ENCODE results near the gene DTX4.

The DTX4 gene

GRCh38 chr11:59225017-59225416 is 53.1 kb downstream of the DTX4 start:
- TF ChIP-seq ZBTB7A (IDR thresholded peaks at IDR 0.05; ENCODE audit: low read depth): no peak
- TF ChIP-seq EGR1 (IDR thresholded peaks at IDR 0.05): no peak

DNA sequence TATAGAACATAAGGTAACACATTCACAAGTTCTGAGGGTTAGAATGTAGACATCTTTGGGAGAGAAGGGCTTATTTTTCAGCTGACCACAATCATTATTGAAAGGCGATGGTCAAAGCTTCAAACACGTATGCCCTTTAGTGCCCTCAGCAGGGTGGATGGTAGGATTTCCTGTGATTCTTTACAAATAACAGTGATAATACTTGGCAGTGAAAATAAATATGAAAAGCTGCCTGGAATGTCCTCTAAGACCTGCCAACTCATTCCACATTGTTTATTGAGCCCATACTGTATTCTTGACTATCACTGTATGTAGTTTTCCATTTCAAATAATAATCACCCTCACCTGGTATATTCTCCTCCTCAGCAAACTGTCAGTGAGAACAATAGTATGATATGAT is 54.5 kb downstream of the DTX4 start:
- TF ChIP-seq EGR1 (IDR thresholded peaks at IDR 0.05) (no peak), CEBPB (IDR thresholded peaks at IDR 0.05) (no peak), TAF1 (IDR thresholded peaks at IDR 0.05; ENCODE audit: low read depth) (no peak), ZBTB7A (IDR thresholded peaks at IDR 0.05; ENCODE audit: low read depth) (no peak), YY1 (IDR thresholded peaks at IDR 0.05; ENCODE audit: low read depth) (no peak), USF1 (IDR thresholded peaks at IDR 0.05) (no peak), EP300 (IDR thresholded peaks at IDR 0.05; ENCODE audit: borderline replicate concordance) (no peak)

DNA sequence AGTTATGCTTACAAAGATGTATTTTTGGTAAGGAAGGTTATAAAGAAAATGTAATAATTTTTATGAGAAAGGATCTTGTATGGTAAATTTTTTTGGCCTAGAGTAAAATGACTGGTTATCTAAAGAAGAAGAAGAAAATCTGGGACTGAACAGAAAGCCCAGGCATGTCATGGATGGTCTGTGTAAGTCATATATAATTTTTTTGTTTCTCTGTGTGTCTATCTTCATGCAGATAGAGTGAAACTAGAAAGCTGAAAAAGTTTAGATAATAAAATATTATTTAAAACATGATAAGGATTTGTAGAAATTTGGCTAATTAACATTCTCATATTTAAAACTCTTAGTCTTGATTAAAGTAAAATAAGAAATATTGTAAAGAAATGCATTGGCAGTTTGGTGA is 68.4 kb downstream of the DTX4 start:
- TF ChIP-seq CEBPB (IDR thresholded peaks at IDR 0.05): no peak
- TF ChIP-seq TCF12 (IDR thresholded peaks at IDR 0.05; ENCODE audit: low read depth): no peak
- TF ChIP-seq USF1 (IDR thresholded peaks at IDR 0.05): no peak
- TF ChIP-seq TAF1 (IDR thresholded peaks at IDR 0.05; ENCODE audit: low read depth): no peak
- TF ChIP-seq FOXM1 (IDR thresholded peaks at IDR 0.05; ENCODE audit: borderline replicate concordance, low read depth): no peak
- no peak for TF ChIP-seq EP300 (IDR thresholded peaks at IDR 0.05; ENCODE audit: borderline replicate concordance)
- TF ChIP-seq ZBTB7A (IDR thresholded peaks at IDR 0.05; ENCODE audit: low read depth): no peak
- TF ChIP-seq CREB1 (IDR thresholded peaks at IDR 0.05; ENCODE audit: low read depth): no peak
- no peak for TF ChIP-seq TEAD4 (IDR thresholded peaks at IDR 0.05)
- TF ChIP-seq RAD21 (IDR thresholded peaks at IDR 0.05; ENCODE audit: low read depth): no peak
- TF ChIP-seq NFIC (IDR thresholded peaks at IDR 0.05): no peak
- TF ChIP-seq MAX (IDR thresholded peaks at IDR 0.05): no peak
- no peak for TF ChIP-seq YY1 (IDR thresholded peaks at IDR 0.05; ENCODE audit: low read depth)
- TF ChIP-seq, protein P1, sequence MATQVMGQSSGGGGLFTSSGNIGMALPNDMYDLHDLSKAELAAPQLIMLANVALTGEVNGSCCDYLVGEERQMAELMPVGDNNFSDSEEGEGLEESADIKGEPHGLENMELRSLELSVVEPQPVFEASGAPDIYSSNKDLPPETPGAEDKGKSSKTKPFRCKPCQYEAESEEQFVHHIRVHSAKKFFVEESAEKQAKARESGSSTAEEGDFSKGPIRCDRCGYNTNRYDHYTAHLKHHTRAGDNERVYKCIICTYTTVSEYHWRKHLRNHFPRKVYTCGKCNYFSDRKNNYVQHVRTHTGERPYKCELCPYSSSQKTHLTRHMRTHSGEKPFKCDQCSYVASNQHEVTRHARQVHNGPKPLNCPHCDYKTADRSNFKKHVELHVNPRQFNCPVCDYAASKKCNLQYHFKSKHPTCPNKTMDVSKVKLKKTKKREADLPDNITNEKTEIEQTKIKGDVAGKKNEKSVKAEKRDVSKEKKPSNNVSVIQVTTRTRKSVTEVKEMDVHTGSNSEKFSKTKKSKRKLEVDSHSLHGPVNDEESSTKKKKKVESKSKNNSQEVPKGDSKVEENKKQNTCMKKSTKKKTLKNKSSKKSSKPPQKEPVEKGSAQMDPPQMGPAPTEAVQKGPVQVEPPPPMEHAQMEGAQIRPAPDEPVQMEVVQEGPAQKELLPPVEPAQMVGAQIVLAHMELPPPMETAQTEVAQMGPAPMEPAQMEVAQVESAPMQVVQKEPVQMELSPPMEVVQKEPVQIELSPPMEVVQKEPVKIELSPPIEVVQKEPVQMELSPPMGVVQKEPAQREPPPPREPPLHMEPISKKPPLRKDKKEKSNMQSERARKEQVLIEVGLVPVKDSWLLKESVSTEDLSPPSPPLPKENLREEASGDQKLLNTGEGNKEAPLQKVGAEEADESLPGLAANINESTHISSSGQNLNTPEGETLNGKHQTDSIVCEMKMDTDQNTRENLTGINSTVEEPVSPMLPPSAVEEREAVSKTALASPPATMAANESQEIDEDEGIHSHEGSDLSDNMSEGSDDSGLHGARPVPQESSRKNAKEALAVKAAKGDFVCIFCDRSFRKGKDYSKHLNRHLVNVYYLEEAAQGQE (IDR thresholded peaks at IDR 0.05; ENCODE audit: low read depth): no peak
- no peak for TF ChIP-seq EGR1 (IDR thresholded peaks at IDR 0.05)

GRCh38 chr11:59243633-59244032 is 71.7 kb downstream of the DTX4 start:
- TF ChIP-seq TCF12 (IDR thresholded peaks at IDR 0.05; ENCODE audit: low read depth): no peak
- TF ChIP-seq FOXM1 (IDR thresholded peaks at IDR 0.05; ENCODE audit: borderline replicate concordance, low read depth): no peak
- no peak for TF ChIP-seq NFIC (IDR thresholded peaks at IDR 0.05)
- TF ChIP-seq CREB1 (IDR thresholded peaks at IDR 0.05; ENCODE audit: low read depth): no peak

DNA sequence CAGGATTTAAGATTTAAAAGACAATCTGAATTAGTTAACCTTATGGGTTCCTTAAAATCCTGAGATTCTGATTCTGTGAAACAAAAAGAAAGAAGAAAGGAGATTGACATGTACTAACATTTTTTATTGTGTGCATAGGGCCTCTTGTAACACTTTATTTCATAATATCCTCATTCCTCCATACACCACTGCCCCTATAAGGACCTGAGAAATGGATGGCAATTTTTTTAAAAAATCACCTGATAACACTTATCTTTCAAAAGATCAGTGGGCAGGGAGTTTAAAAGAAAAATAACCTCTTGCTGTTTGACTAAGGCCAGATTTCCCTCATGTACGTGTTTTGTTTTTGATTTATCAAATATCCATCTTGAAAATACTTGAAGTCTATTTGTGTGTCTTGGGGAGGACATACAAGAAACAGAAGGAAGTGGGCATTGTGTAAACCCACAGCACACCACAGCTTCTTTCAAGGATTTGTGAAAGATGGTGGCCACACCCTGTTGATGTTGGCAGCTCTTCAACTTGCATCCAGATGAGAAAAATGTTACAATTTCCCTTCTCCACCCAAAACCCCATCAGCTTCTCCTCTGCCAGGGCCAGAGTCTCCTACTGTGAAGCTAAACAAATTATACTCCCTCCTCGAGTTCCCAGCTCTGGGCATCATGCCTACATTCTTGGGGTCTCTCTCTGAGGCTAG is 75.7 kb downstream of the DTX4 start:
- no peak for TF ChIP-seq RAD21 (IDR thresholded peaks at IDR 0.05; ENCODE audit: low read depth)
- no peak for TF ChIP-seq FOXM1 (IDR thresholded peaks at IDR 0.05; ENCODE audit: borderline replicate concordance, low read depth)
- TF ChIP-seq CEBPB (IDR thresholded peaks at IDR 0.05): no peak
- TF ChIP-seq EGR1 (IDR thresholded peaks at IDR 0.05): no peak

GRCh38 chr11:59249535-59249934 is 77.6 kb downstream of the DTX4 start:
- TF ChIP-seq NFIC (IDR thresholded peaks at IDR 0.05) (no peak), ZBTB7A (IDR thresholded peaks at IDR 0.05; ENCODE audit: low read depth) (no peak), TEAD4 (IDR thresholded peaks at IDR 0.05) (no peak)

- no peak for TF ChIP-seq RAD21 (IDR thresholded peaks at IDR 0.05; ENCODE audit: low read depth)
- no peak for TF ChIP-seq ZBTB7A (IDR thresholded peaks at IDR 0.05; ENCODE audit: low read depth)
Measured at GRCh38 chr11:59253001-59253400, 81.1 kb downstream of the DTX4 start.

- TF ChIP-seq TEAD4 (IDR thresholded peaks at IDR 0.05): no peak
- no peak for TF ChIP-seq YY1 (IDR thresholded peaks at IDR 0.05; ENCODE audit: low read depth)
- no peak for TF ChIP-seq CEBPB (IDR thresholded peaks at IDR 0.05)
- no peak for TF ChIP-seq NFIC (IDR thresholded peaks at IDR 0.05)
- TF ChIP-seq TCF12 (IDR thresholded peaks at IDR 0.05; ENCODE audit: low read depth): no peak
- no peak for TF ChIP-seq TAF1 (IDR thresholded peaks at IDR 0.05; ENCODE audit: low read depth)
- TF ChIP-seq MAX (IDR thresholded peaks at IDR 0.05): no peak
- TF ChIP-seq EGR1 (IDR thresholded peaks at IDR 0.05): no peak
- no peak for TF ChIP-seq RAD21 (IDR thresholded peaks at IDR 0.05; ENCODE audit: low read depth)
- TF ChIP-seq, protein P1 (IDR thresholded peaks at IDR 0.05; ENCODE audit: low read depth): no peak
- TF ChIP-seq CREB1 (IDR thresholded peaks at IDR 0.05; ENCODE audit: low read depth): no peak
- TF ChIP-seq FOXM1 (IDR thresholded peaks at IDR 0.05; ENCODE audit: borderline replicate concordance, low read depth): no peak
- TF ChIP-seq USF1 (IDR thresholded peaks at IDR 0.05): no peak
Measured at GRCh38 chr11:59254286-59254685, 82.4 kb downstream of the DTX4 start.

Measured in Ishikawa (cell line).